ENCODE results near the gene SESTD1.

Gene SESTD1

GRCh38 chr2:179070895-179071294, 193.7 kb downstream of the SESTD1 start:
- Histone ChIP-seq H3K4me1 (ENCODE audit: insufficient read depth, low read length, severe bottlenecking) (no peaks in the 10 kb centered on the region), H3K79me2 (ENCODE audit: insufficient read depth, low read length) (no peaks in the 10 kb centered on the region), H3F3A (ENCODE audit: insufficient read depth, low read length) (no peaks in the 10 kb centered on the region), H3K9me2 (ENCODE audit: low read depth, low read length) (no peaks in the 10 kb centered on the region), H3K36me3 (ENCODE audit: insufficient read depth, low read length) (no peaks in the 10 kb centered on the region), H3K4me2 (ENCODE audit: low read length) (no peak overlapping the region), H4K20me1 (ENCODE audit: insufficient read depth, low read length) (no peaks in the 10 kb centered on the region), H3K27ac (ENCODE audit: low read depth, low read length, poor library complexity, severe bottlenecking) (no peak overlapping the region), H3K4me3 (ENCODE audit: low read depth, low read length, poor library complexity, severe bottlenecking) (no peak overlapping the region), H3K9me3 (ENCODE audit: low read length) (peaks cover 8% of the 10 kb centered on the region), H2AFZ (ENCODE audit: low read length) (no peak overlapping the region), H3K27me3 (ENCODE audit: insufficient read depth, low read length) (no peaks in the 10 kb centered on the region), H3K9ac (ENCODE audit: low read length) (no peak overlapping the region)
- no peak for TF ChIP-seq EZH2 (IDR thresholded peaks at IDR 0.05; ENCODE audit: borderline replicate concordance, low read length)
- TF ChIP-seq, protein P1, sequence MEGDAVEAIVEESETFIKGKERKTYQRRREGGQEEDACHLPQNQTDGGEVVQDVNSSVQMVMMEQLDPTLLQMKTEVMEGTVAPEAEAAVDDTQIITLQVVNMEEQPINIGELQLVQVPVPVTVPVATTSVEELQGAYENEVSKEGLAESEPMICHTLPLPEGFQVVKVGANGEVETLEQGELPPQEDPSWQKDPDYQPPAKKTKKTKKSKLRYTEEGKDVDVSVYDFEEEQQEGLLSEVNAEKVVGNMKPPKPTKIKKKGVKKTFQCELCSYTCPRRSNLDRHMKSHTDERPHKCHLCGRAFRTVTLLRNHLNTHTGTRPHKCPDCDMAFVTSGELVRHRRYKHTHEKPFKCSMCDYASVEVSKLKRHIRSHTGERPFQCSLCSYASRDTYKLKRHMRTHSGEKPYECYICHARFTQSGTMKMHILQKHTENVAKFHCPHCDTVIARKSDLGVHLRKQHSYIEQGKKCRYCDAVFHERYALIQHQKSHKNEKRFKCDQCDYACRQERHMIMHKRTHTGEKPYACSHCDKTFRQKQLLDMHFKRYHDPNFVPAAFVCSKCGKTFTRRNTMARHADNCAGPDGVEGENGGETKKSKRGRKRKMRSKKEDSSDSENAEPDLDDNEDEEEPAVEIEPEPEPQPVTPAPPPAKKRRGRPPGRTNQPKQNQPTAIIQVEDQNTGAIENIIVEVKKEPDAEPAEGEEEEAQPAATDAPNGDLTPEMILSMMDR (IDR thresholded peaks at IDR 0.05; ENCODE audit: low read length): no peak

DNA sequence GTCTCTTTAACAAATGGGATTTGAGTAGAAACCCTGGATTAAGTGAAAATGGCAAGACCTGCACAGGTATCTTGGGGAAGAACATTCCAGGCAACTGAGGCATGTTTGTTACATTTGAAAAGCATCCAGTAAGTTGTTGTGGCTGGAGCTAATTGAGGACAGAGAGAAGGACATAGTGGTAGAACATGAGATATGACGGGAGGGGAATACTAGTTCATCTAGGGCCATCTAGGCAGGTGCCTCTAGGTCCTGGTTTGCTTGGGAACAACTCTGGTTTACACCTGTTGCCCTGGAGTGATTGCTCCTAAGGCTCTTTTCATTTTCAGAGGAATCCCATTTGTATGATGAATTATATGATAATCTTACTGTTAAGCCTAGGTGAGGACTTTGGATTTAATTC, 194.9 kb downstream of the SESTD1 start:
- no peaks in the 10 kb centered on the region for H4K20me1 ChIP-seq (ENCODE audit: insufficient read depth, low read length)
- H3K4me3 ChIP-seq (ENCODE audit: low read depth, low read length, poor library complexity, severe bottlenecking): no peak overlapping the region
- no peaks in the 10 kb centered on the region for H3K27me3 ChIP-seq (ENCODE audit: insufficient read depth, low read length)
- H3K4me2 ChIP-seq (ENCODE audit: low read length): no peak overlapping the region
- H3F3A ChIP-seq (ENCODE audit: insufficient read depth, low read length): no peaks in the 10 kb centered on the region
- no peaks in the 10 kb centered on the region for H3K4me1 ChIP-seq (ENCODE audit: insufficient read depth, low read length, severe bottlenecking)
- no peak for TF ChIP-seq EZH2 (IDR thresholded peaks at IDR 0.05; ENCODE audit: borderline replicate concordance, low read length)
- TF ChIP-seq, protein P1 (IDR thresholded peaks at IDR 0.05; ENCODE audit: low read length): no peak
- H3K27ac ChIP-seq (ENCODE audit: low read depth, low read length, poor library complexity, severe bottlenecking): no peak overlapping the region
- H2AFZ ChIP-seq (ENCODE audit: low read length): no peak overlapping the region
- H3K36me3 ChIP-seq (ENCODE audit: insufficient read depth, low read length): no peaks in the 10 kb centered on the region
- H3K9me3 ChIP-seq (ENCODE audit: low read length): peaks cover 8% of the 10 kb centered on the region
- H3K9me2 ChIP-seq (ENCODE audit: low read depth, low read length): no peaks in the 10 kb centered on the region
- no peaks in the 10 kb centered on the region for H3K79me2 ChIP-seq (ENCODE audit: insufficient read depth, low read length)
- H3K9ac ChIP-seq (ENCODE audit: low read length): no peak overlapping the region

- Histone ChIP-seq H3K27me3 (ENCODE audit: insufficient read depth, low read length) (no peaks in the 10 kb centered on the region), H3F3A (ENCODE audit: insufficient read depth, low read length) (no peaks in the 10 kb centered on the region), H3K9me3 (ENCODE audit: low read length) (peaks cover 8% of the 10 kb centered on the region), H2AFZ (ENCODE audit: low read length) (no peak overlapping the region), H3K4me2 (ENCODE audit: low read length) (no peak overlapping the region), H3K4me3 (ENCODE audit: low read depth, low read length, poor library complexity, severe bottlenecking) (no peak overlapping the region), H3K4me1 (ENCODE audit: insufficient read depth, low read length, severe bottlenecking) (no peaks in the 10 kb centered on the region), H3K9me2 (ENCODE audit: low read depth, low read length) (no peaks in the 10 kb centered on the region), H3K27ac (ENCODE audit: low read depth, low read length, poor library complexity, severe bottlenecking) (no peak overlapping the region), H3K36me3 (ENCODE audit: insufficient read depth, low read length) (no peaks in the 10 kb centered on the region), H3K79me2 (ENCODE audit: insufficient read depth, low read length) (no peaks in the 10 kb centered on the region), H3K9ac (ENCODE audit: low read length) (no peak overlapping the region), H4K20me1 (ENCODE audit: insufficient read depth, low read length) (no peaks in the 10 kb centered on the region)
- no peak for TF ChIP-seq EZH2 (IDR thresholded peaks at IDR 0.05; ENCODE audit: borderline replicate concordance, low read length)
- TF ChIP-seq, protein P1 (IDR thresholded peaks at IDR 0.05; ENCODE audit: low read length): no peak
Observed at GRCh38 chr2:179068991-179069643, 195.5 kb downstream of the SESTD1 start.

Measured in OCI-LY1 (cell line).